NT2/D1 (cell line): ENCODE data around the gene NOP58.
"Not testable (repeated sequence)": the region's sequence is repeated elsewhere in the genome, so short reads cannot be mapped to it uniquely, and the experiment has no call there.

Source experiments
- DNase-seq: peaks from one replicate; pipeline ENCODE4 v3.0.0-alpha.2; 2011; ENCODE audit warnings: low read depth, low spot score
- H3K27me3 ChIP-seq: 2 replicates; pipeline ENCODE4 v1.6.0; 2011; ENCODE audit warnings: mild to moderate bottlenecking; ENCODE audit not compliant: insufficient read length, insufficient read depth
- H3K36me3 ChIP-seq: 2 replicates; pipeline ENCODE4 v1.6.1; 2011; ENCODE audit warnings: mild to moderate bottlenecking, low read length, mixed read lengths; ENCODE audit not compliant: insufficient read depth, insufficient read length
- H3K4me1 ChIP-seq: 2 replicates; pipeline ENCODE4 v1.5.1; 2011; ENCODE audit not compliant: insufficient read depth, insufficient read length
- H3K4me3 ChIP-seq: 2 replicates; pipeline ENCODE4 v1.5.1; 2011; ENCODE audit warnings: low read depth; ENCODE audit not compliant: insufficient read length
- H3K9ac ChIP-seq: 2 replicates; pipeline ENCODE4 v1.6.0; 2011; ENCODE audit warnings: low read depth; ENCODE audit not compliant: insufficient read length
- H3K9me3 ChIP-seq: 2 replicates; pipeline ENCODE4 v1.5.1; 2011; ENCODE audit warnings: mild to moderate bottlenecking, low read length; ENCODE audit not compliant: insufficient read depth
- SUZ12 ChIP-seq: IDR thresholded peaks from 2 replicates; pipeline ENCODE4 v1.6.1; 2011; ENCODE audit not compliant: insufficient read length, insufficient read depth; ENCODE audit errors: extremely low read depth
- YY1 ChIP-seq: IDR thresholded peaks from 2 replicates; pipeline ENCODE4 v1.6.1; 2011; ENCODE audit not compliant: insufficient read length, insufficient read depth
- ZNF274 ChIP-seq: IDR thresholded peaks from 2 replicates; pipeline ENCODE4 v1.6.1; 2011; ENCODE audit warnings: mild to moderate bottlenecking, low read depth, low read length

Gene NOP58

GRCh38 chr2:202311823-202312388, 46.3 kb downstream of the NOP58 start:
- DNase-seq: no peak
- H3K4me3 ChIP-seq: no peak overlapping the region
- no peaks in the 10 kb centered on the region for H3K27me3 ChIP-seq
- TF ChIP-seq SUZ12: no peak
- TF ChIP-seq YY1: no peak
- no peak for TF ChIP-seq ZNF274
- no peaks in the 10 kb centered on the region for H3K4me1 ChIP-seq
- peaks cover 23% of the 10 kb centered on the region for H3K36me3 ChIP-seq
- H3K9ac ChIP-seq: no peak overlapping the region
- no peaks in the 10 kb centered on the region for H3K9me3 ChIP-seq

DNA sequence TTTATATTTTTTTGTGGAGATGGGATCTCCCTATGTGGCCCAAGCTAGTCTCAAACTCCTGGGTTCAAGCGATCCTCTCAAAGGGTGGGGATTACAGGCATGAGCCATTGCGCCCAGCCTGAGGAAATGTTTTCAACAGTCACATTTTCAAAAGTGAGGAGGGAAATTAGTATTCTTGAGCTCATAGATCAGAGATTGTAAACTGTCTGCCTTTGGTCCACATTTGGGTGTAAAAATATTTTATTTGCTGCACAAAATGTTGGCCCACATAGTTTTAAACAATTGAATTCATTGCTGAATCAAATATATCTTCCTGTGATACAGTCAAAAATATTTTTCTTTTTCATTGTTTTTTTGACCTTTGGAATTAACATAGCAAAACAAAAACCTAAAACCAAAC, 48.6 kb downstream of the NOP58 start:
- H3K4me3 ChIP-seq: no peak overlapping the region
- H3K4me1 ChIP-seq: no peaks in the 10 kb centered on the region
- H3K9ac ChIP-seq: no peak overlapping the region
- no peak for DNase-seq
- no peaks in the 10 kb centered on the region for H3K9me3 ChIP-seq
- peaks cover 12% of the 10 kb centered on the region for H3K36me3 ChIP-seq
- H3K27me3 ChIP-seq: no peaks in the 10 kb centered on the region
- TF ChIP-seq ZNF274 (no peak), YY1 (no peak), SUZ12 (no peak)

DNA sequence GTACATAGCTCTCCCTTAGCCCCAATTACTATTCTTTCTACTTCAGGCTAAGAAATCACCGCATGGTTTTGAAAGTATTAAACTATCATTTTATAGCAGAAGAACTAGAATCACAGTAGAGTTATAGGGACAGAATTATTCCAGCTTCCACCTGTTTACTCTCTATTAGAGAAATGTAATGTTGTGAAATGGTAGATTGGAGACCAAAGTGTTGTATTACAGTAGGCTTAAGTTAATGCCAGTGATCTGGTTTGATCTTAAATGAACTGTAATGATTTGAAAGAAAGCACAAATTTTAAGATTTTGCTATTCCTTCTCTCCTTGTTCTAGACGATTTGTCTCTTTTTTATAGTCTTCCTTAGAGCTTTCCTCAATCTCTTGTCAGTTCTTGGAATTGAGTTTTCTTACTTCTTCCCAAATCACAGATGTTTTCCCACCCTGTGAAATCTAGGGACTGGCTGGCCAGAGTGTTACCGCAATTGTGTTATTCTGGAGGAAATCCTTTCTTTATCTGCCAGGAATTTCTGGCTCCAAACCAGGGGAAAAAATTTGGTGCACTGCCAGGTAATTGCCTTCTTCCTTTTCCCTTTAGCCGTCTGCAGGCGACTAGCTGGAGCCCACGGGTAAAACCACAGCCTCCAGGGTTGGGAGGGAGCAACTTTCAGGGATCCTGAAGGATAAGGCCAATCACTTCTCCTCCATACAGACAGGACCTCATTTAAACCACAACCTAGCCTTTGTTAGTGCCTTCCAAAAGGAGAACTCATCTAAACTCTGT, 51.7 kb downstream of the NOP58 start:
- Histone ChIP-seq H3K9ac (no peak overlapping the region), H3K4me1 (no peaks in the 10 kb centered on the region), H3K4me3 (no peak overlapping the region), H3K27me3 (no peaks in the 10 kb centered on the region), H3K9me3 (no peaks in the 10 kb centered on the region), H3K36me3 (no peaks in the 10 kb centered on the region)
- no peak for DNase-seq
- TF ChIP-seq ZNF274 (no peak), YY1 (no peak), SUZ12 (no peak)

GRCh38 chr2:202320362-202320761, 54.8 kb downstream of the NOP58 start:
- not testable (repeated sequence) for H3K9ac ChIP-seq, DNase-seq, H3K27me3 ChIP-seq, H3K4me3 ChIP-seq, H3K36me3 ChIP-seq, H3K9me3 ChIP-seq, H3K4me1 ChIP-seq

GRCh38 chr2:202322435-202322834, 56.9 kb downstream of the NOP58 start:
- DNase-seq: no peak
- Histone ChIP-seq H3K27me3 (no peaks in the 10 kb centered on the region), H3K9ac (no peak overlapping the region), H3K4me3 (no peak overlapping the region), H3K4me1 (no peaks in the 10 kb centered on the region), H3K9me3 (no peaks in the 10 kb centered on the region), H3K36me3 (peaks cover 4% of the 10 kb centered on the region)
- TF ChIP-seq YY1 (no peak), ZNF274 (no peak), SUZ12 (no peak)

DNA sequence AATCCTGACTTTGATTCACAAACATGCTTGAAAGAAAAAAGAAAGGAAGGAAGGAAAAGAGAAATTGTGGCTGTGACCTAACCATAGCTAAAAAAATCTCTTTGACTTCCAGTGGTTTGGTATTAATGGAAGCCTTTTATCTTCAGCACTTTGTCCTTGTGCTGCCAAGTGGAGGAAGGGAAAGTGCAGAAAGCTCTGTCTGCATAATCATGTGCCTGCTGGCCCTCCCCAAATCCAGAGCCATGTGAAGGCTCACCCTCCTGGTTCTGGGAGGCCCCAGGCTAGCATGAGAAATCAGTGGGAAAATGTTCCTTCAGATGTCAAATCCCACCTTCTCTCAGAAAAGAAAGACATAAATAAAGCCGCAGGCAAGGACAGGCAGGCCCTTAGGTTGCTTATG, 62.3 kb downstream of the NOP58 start:
- Histone ChIP-seq H3K9me3 (no peaks in the 10 kb centered on the region), H3K4me3 (no peak overlapping the region), H3K27me3 (no peaks in the 10 kb centered on the region), H3K36me3 (peaks cover 4% of the 10 kb centered on the region), H3K9ac (no peak overlapping the region), H3K4me1 (peaks cover 3% of the 10 kb centered on the region)
- DNase-seq: peak; percentile 28
- TF ChIP-seq ZNF274: no peak
- no peak for TF ChIP-seq SUZ12
- TF ChIP-seq YY1: no peak

DNA sequence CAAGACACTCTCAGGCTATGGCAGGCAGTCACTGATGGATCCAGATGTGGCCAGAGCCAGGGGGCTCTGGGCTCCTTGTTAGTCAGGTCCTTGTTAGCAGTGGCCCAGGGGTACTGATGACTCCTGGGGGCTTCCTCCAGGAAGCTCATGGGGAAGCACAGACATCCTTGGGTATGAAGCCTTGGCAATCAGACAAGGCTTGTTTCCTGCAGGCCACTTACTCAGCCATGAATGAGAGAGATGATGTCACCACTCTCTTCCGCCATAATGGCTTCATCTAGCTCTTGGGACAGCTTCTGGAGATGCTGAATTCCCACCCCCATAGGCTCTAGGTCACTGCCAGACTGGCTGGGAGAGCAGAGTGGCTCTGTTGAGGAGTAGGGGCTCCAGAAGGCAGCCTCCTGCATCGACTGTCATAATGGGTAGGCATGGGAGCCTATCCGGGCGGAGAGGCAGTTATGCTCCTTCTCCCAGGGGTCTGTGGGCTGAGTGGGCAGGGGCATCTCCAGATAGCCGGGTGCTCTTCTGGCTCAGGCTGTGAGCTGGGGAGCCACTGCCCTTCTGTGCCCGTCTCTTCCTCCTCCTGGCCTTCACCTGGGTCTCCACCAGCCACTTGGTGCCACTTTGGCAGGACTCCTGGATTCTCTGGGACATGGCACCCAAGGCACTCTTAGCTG, 70.4 kb downstream of the NOP58 start:
- Histone ChIP-seq H3K4me1 (peaks cover 3% of the 10 kb centered on the region), H3K9ac (no peak overlapping the region), H3K36me3 (no peaks in the 10 kb centered on the region), H3K9me3 (no peaks in the 10 kb centered on the region), H3K27me3 (no peaks in the 10 kb centered on the region), H3K4me3 (no peak overlapping the region)
- no peak for TF ChIP-seq SUZ12
- TF ChIP-seq ZNF274: no peak
- no peak for TF ChIP-seq YY1
- no peak for DNase-seq
